OCI-M2 (cell line): Measurements from ENCODE around the gene SFMBT1.

Experiments used
- DNase-seq: peaks from one replicate; lab custom pipeline; 2025; ENCODE audit not compliant: unreplicated experiment; lab: John Stamatoyannopoulos, UW

The SFMBT1 gene

DNA sequence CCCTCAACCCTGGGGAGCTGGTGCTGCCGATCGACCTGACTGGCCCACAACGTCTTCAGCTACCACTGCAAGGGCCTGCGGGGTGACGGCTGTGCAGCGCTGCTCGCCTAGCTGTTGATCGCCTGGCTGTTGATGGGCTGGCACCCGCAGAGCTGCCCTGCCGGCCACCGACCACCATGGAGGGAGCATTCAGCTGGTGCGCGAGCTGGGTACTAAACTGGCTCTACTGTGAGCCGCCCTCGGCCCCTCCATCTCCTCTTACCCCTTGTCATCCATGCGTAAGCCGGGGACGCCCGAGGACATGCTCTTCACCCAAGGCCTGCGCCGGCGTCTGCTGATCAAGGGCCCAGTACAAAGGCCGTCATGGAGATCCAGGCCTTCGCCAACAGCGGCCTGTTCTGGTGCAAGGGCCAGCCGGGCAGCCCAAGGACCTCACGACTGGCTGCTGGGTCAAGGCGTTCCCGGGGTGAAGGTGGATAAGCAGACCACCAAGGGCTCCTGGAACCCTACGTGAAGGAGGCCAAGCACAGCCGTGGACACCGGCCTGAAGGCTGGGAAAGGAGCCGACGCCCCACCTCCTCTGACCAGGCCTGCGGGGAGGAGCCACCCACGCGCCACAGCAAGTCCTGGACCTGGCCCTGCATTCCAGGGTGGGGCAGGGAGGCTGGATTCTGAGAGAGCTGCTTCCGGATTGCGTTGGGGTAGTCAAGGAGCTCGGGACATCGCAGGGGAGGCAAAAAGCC lies 46.9 kb downstream of the SFMBT1 start:
- DNase-seq = no peak

DNA sequence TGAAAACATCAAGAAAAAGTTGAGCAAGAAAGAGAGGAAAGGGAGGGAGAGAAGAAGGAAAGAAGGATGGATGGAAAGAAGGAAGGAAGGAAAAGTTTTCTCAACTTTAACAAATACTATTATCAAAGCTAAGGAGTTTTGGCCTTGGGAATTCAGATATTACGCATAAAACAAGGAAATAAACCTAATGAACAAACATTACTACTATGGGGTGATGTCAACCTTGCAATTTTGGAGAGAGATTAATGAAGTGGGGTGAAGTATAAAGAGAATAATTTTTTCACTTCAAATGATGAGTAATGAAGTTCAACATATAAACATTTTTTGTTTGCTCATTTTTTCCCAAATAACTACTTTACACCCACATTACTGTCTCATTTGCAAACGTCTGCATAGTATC lies 55.2 kb downstream of the SFMBT1 start:
- no peak for DNase-seq

DNA sequence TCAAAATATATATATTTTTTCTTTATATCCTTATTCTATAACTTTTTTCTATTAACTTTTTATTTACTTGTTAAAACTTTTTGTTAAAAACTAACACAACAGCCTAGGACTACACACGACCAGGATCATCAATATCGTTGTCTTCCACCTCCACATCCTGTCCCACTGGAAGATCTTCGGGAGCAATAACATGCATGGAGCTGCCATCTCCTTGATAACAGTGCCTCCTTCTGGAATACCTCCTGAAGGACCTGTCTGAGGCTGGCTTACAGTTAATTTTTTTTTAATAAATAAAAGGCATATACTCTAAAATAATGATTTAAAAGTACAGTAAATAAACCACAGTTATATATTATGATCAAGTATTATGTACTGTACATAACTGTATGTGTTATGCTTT lies 58.9 kb downstream of the SFMBT1 start:
- DNase-seq = no peak

DNA sequence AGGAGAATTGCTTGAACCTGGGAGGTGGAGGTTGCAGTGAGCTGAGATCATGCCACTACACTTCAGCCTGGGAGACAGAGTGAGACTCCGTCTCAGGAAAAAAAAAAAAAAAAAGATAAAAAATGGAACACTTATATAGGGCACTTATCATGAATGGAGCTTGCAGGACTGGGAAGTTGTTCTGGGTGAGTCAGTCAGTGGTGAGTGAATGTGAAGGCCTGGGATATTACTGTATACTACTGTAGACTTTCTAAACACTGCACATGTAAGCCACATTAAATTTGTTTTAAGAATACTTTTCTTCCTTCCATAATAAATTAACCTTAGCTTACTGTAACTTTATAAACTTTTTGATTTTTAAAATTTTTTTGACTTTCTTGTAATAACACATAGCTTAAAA lies 59.8 kb downstream of the SFMBT1 start:
- no peak for DNase-seq

DNA sequence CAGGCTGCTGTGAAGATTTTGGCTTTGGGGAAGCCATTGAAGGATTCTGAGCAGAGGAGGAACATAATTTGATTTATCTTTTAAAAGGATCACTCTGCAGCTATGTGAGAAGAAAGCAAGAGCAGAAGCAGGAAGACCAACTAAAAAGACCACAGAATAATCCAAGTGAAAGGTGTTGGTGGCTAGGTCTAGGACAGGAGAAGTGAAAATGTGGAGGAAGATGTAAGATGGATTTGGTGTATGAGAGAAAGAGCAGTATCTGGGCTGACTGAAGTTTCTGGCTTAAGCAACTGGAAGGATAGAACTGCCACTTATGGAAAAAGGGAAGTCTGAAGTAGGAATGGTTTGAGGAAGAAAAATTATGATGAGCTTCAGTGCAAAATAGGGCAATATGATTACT lies 62.0 kb downstream of the SFMBT1 start:
- DNase-seq = no peak

DNA sequence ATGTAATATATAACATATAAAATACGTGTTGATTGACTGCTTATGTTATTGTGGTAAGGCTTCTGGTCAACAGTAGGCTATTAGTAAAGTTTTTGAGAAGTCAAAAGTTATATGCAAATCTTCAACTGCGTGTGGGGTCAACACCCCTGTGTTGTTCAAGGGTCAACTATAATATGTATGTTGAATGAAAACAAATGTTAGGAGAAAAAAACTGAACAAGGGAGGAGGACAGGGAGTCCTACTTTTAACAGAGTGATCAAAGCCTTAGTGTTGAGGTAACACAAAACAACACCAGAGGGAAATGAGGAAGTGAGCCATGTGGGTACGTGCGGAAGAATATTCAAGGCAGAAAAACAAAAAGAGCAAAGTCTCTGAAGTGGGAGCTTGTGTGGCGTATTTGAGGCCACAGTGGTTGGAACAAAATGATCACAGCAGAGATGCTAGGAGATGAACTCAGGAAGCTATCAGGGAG lies 62.5 kb downstream of the SFMBT1 start:
- DNase-seq = no peak

DNA sequence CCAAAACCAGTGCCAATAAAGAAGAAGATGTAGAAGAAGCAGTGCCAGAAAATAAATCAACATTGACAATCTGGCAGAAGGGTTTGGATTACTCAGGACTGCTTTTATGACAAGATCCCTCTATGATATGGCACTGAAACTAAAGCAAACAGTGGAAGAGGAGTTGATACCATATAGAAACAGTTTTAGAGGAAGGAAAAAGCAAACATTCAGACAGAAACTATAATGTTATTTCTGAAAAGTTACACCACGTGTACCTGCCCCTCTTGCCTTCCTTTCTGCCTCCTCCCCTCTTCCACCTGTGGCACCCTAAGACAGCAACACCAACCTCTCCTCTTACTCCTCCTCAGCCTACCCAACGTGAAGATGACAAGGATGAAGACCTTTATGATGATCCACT lies 63.0 kb downstream of the SFMBT1 start:
- DNase-seq = no peak

DNA sequence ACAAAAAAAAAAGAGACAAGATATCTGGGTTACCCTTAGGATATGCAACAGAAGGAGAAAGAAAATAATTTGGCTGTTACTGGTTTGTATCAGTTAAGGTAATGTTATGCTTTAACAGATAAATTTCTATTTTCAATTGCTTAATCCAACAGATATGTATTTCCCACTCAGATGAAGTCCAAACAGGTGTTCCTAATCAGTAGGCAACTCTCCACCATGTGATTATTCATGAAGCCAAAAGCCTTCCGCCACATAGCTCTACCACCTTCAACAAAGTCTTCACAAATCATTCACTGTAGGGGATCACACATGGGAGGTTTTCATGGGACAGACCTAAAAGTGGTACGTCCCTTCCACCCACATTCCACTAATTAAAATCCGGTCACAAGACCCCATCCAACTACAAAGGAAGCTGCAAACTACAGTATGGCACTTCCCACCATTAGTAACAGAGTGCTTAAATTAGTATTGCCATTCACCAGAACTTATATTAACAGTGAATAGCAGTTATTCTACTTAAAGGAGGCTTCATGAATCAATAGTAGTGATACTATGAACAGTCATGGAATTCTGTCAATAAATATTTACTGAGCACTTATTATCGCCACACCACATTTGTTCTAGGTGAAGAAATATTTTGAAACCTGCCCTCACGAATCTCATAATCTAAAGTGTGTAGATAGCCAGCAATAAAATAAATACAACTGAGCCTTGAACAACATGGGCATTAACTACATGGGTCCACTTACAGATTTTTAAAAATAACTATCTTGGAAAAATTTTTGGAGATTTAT lies 66.5 kb downstream of the SFMBT1 start:
- no peak for DNase-seq

DNA sequence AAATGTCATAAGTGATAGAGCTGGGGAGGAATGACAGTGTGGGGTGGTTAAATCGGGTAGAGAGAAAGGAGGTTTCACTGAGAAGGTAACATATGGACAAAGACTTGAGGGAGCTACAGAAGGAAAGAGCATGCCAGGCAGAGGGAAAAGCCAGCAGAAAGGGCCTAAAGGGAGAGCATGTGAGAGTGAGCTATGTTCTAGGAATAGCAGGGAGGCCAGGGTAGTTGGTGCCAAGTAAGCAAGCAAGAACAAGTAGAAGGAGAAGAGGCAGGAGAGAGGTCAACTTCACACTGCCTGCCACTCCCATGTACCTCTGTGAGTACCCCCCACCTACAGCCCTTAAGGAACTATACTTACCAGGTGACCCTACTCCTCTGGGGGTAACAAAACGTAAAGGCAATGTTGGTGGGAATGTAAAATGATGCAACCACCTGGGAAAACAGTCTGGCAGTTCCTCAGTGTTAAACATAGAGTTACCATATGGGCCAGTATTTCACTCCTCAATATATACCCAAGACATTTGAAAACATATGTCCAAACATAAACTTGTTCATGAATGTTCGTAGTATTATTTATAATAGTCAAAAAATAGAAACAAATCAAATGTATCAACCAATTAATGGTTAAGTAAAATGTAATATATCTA lies 67.6 kb downstream of the SFMBT1 start:
- DNase-seq = no peak

DNA sequence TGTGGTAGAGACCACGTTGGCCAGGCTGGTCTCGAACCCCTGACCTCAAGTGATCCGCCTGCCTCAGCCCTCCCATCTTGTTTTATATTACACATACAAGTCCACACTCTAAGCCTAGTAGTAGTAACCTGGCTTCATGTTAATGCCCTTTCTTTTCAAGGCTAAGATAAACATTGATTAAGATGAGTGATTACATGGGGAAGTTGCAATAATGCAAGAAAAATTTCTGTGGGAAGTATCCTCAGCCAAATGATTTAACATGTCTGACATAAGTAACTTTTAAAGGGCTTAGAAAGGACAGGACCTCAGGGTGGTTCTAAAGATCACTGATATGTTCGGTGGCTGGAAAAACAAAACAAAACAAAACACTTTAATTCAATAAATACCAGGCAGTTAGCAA lies 72.1 kb downstream of the SFMBT1 start:
- DNase-seq = no peak

DNA sequence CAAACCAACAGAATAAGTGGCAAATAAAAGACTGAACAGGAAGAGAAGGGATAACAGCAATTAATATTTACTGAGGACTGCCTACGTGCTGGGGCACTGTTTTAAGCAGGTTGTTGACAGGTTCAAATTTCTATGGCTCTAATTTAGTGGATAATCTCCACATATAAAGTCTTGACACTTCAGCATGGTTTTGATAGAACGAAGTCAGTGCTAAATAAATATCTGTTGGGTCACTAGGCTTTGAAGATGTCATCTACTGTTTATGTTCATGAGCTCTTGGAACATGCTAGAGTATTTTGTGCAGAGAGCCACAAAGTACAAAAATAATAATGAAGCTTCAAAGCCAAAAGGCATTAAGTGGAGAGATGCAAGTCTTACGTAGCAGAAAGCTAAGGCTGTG lies 74.0 kb downstream of the SFMBT1 start:
- DNase-seq = no peak

DNA sequence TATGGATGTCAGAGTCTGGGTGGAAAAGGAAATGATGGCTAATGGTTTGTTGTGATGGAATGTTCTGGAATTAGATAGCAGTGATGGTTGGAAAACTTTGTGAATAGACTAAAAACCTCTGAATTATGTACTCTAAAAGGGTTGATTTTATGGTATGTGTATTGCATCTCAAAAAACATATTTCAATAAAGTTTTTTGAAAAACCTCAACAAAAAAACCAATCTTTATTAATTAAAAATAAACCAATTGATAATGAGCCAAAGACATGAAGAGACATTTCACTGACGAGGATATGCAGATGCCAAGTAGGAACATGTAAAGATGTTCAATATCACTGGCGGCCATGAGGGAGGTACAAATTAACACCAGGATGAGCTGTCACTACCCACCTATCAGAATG lies 78.5 kb downstream of the SFMBT1 start:
- no peak for DNase-seq

DNA sequence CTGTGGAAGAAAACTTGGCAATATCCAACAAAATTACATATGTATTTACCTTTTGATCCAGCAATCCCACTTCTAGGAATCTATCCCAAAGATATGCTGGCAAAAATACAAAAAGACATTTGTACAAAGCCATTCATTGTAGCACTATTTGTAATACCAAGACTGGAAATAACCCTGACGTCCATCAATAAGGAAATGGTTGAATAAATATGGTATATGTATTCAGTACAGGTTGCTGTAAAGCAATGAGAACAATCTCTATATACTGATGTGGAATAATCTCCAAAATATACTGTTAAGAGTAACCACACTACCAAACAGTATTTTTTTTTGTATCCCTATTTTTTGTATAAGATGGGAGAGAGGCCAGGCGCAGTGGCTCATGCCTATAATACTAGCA lies 83.7 kb downstream of the SFMBT1 start:
- no peak for DNase-seq

DNA sequence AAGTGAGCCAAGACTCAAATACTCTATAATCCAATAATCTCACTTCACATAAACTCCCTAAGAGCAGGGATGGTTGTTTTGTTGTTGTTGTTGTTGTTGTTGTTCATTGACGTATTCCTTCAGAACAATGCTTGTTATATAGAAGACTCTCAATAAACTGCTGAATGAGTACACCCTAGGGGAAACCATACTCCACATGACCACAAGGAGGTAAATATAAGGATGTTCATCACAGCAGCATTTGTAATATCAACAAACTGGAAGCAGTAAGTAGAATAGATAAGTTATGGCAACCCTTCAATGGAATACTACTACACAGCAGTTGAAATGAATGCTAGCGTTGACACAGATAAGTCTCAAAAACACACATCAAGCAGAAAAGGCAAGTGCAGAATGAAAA lies 86.1 kb downstream of the SFMBT1 start:
- DNase-seq = no peak

DNA sequence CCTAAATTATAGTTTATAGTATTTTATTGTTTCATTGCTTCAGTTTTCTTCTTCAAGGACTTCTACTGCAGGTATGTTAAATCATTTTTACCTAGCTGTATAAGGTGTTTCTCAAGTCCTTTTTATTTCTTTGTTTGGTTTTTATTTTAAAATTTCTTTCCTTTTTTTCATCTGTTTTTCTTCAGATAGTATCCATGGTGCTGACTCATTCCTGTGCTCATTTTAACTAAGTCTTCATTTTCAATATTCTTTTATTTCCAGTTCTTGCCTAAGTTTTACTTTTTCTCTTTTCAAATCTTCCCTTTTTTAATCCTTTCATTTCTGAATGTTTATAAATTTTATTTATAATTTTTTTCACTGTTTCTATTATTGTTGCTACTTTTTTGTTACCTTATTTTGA lies 106.3 kb downstream of the SFMBT1 start:
- DNase-seq = no peak

DNA sequence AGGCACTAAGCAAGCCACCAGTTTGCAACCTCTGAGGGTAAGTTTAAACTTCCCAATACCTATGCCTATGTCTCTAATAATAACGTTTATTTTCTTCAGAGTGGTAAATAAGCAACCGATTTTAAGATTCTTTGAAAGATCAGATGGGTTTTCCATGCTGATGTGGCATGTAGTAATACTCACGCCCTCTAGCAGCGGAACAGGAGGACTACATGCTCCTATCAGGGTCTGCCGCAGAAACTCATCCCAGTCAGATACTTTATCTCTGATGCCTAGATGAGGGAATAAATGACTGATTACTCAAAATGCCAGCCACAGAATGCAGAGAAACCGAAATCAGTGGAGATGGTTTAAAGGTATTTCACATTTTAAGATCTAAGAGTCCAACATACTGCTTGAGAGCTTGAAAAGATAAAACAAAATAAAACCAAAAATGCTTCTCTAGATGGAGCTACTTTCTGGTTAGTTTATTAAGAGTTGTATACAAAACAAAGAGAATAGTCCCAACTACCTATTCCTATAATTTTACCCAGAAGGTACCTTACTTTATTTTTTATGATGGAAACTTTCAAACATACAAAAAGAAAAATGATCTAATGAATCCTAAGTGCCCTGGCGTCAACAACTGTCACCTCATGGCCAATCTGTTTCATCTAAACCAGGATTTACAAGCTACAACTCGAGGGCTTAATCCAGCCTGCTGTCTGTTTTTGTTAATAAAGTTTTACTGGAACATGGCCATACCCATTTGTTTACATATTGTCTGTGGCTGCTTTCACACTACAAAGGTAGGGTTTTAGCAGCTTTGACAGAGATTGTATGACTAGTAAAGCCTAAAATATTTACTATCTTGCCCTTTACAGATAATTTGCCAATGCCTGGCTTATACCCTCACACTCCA lies 111.0 kb downstream of the SFMBT1 start:
- DNase-seq = no peak

DNA sequence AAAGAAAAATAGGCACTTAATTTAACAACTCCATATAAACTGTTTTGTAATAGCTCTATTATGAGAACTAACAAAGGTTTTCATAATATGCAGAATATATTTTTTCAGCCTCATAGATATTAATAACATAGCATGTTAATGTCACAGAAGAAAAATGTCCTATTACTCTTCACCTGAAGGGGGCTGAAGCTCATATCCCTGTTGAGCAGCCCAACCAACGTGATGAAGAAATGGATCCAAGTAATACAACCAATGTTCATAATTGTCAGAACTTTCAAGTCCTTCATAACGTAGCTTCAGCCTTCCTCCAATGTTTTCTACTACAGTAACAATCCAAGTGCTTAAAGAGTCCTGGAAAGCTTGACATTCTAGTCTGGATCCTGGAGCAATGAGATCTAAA lies 114.0 kb downstream of the SFMBT1 start:
- DNase-seq = no peak

DNA sequence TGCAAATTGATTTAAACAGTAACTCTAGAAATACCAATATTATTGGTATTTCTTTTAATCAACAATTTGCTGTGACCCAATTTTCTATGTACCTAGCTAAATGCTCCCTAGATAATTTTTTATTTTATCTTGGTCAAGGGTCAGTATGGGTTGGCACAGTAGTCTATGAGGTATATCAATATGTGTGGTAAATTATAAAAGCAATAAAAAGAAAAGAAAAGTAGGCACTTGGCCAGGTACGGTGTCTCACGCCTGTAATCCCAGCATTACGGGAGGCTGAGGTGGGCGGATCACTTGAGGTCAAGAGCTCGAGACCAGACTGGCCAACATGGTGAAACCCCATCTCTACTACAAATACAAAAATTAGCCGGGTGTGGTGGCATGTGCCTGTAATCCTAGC lies 114.5 kb downstream of the SFMBT1 start:
- no peak for DNase-seq

DNA sequence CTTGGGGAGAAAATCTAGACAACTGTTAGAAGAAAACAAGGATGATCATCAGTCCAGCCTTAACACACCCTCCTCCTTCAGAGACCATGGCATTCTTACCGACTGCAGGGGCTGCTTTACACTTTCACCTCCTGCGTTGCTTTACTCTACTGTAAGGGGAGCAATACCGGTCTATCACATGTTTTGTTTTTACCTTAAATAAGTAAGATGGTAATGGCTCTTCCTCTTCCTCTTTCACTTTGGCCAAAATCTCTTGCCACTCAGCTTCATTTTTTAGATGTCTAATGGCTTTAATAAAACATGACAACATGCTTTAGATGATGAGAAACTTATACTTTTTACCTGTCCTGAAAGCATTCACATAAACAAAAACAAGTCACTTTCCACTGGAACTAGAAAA lies 115.1 kb downstream of the SFMBT1 start:
- DNase-seq = no peak

DNA sequence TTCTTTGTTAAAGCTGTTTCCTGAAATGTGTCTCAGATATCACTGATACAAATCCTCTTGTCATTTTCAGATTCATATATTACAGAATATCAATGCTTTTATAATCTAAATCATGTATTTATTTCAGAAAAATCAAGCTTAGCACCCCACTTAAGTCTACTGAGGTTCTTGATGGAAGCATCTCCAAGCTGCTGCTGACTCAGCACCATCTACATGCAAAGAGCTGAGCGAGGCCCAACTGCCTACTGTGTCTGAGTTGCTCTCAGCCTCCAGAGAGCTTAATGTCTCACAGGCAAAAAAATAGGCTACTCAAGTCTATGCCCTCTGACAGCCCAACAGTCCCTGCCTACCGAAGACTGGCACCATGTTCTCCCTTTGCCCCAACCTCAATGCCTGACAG lies 119.3 kb downstream of the SFMBT1 start:
- DNase-seq = no peak
